ENCODE measurements around the gene CD5L. TPM values are rescaled to one million over a fixed set of nuclear protein-coding genes. Genes with fewer than 3 reads are reported as not detected.

The CD5L gene
- total RNA-seq, 1 experiment from 2014 or later, result not detected

GRCh38 chr1:157819215-157819614 lies 22.4 kb downstream of the CD5L start:
- DNase-seq (ENCODE audit: low spot score), result no peak

- DNase-seq (ENCODE audit: low spot score), result no peak
Observed at GRCh38 chr1:157813269-157813668, 28.3 kb downstream of the CD5L start.

- no peak for DNase-seq (ENCODE audit: low spot score)
Observed at GRCh38 chr1:157806431-157807149, 35.0 kb downstream of the CD5L start.

- no peak for DNase-seq (ENCODE audit: low spot score)
Observed at GRCh38 chr1:157803851-157804250, 37.8 kb downstream of the CD5L start.

GRCh38 chr1:157799996-157800395 lies 41.6 kb downstream of the CD5L start:
- no peak for DNase-seq (ENCODE audit: low spot score)

GRCh38 chr1:157798211-157798610 lies 43.4 kb downstream of the CD5L start:
- no peak for DNase-seq (ENCODE audit: low spot score)

- no peak for DNase-seq (ENCODE audit: low spot score)
Observed at GRCh38 chr1:157785248-157785647, 56.4 kb downstream of the CD5L start.

- DNase-seq (ENCODE audit: low spot score), result no peak
Observed at GRCh38 chr1:157784801-157785200, 56.8 kb downstream of the CD5L start.

- no peak for DNase-seq (ENCODE audit: low spot score)
Observed at GRCh38 chr1:157782931-157783330, 58.7 kb downstream of the CD5L start.

- peak; percentile 69 for DNase-seq (ENCODE audit: low spot score)
Observed at GRCh38 chr1:157781048-157781447, 60.6 kb downstream of the CD5L start.

Small RNA genes within 50 kb of the gene (small RNA-seq; reads per million reads assigned to genes)
- gene MRPS21P2, result not detected

Other genes with a start within 250 kb of the CD5L start
- gene FCRL4, start 243.7 kb downstream of the CD5L start, total RNA-seq (2014; rRNA removed; shearing (Covaris generic)), result not detected in 2 replicates
- not detected in 2 replicates for gene FCRL3, start 141.0 kb downstream of the CD5L start, total RNA-seq (2014; rRNA removed; shearing (Covaris generic))
- gene FCRL2, start 64.7 kb downstream of the CD5L start, total RNA-seq (2014; rRNA removed; shearing (Covaris generic)), result not detected in 2 replicates
- 0.28 TPM in 1 of 2 replicates, not detected in the other for gene FCRL1, start 21.7 kb downstream of the CD5L start, total RNA-seq (2014; rRNA removed; shearing (Covaris generic))
- 6.8 and 7.3 TPM in 2 replicates for gene KIRREL1, start 151.8 kb upstream of the CD5L start, total RNA-seq (2014; rRNA removed; shearing (Covaris generic))

All from HT-29 (cell line).